GM12891 (cell line): ENCODE measurements around the gene PRKCA.

Experiments used
- POLR2A ChIP-seq: IDR thresholded peaks from 2 replicates; pipeline ENCODE4 v1.6.1; 2011; ENCODE audit warnings: low read depth, low read length, control low read depth
- SPI1 ChIP-seq: IDR thresholded peaks from 2 replicates; pipeline ENCODE4 v1.6.1; 2011; ENCODE audit warnings: low read depth, low read length, control low read depth
- TAF1 ChIP-seq: IDR thresholded peaks from 2 replicates; pipeline ENCODE4 v1.6.1; 2011; ENCODE audit warnings: low read depth, low read length, control low read depth

DNA sequence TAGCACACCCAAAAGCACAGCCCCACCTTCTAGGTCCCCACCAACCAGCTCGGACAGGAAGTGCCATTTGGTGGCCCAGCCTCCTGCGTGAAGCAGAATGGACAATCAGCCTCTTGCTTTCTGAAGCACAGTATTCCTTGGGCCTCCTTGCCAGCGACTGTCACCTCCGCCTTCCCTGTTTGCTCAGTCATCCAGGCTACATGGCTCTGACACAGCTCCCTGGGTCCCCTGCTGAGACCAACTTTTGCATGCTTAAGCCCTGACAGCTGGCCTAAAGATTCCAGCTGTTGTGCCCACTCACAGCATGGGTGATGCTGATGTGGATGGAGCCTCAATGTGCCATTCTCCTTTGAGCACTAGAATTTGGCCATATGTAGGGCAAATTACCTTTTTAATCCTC is 528.0 kb downstream of the PRKCA start:
- no peak for TF ChIP-seq SPI1
- no peak for TF ChIP-seq TAF1
- TF ChIP-seq POLR2A, result no peak
